Ovary (tissue), 9 donors: Measurements from ENCODE around the gene ZMAT3. TPM values are rescaled to one million over a fixed set of nuclear protein-coding genes. Genes with fewer than 3 reads are reported as not detected.
"Not testable (repeated sequence)": the region's sequence is repeated elsewhere in the genome, so short reads cannot be mapped to it uniquely, and the experiment has no call there.

Source experiments
- DNase-seq, 5 donors: peaks; one replicate each; pipeline ENCODE4 v3.0.0-alpha.2; 2019 to 2020
- H3K27ac ChIP-seq, 2 donors: fragments of 200-600 bp; one replicate each; pipeline versions ENCODE4 v1.5.1 to v1.8.0; 2019 to 2022
- H3K27me3 ChIP-seq: fragments of 200-600 bp; one replicate; pipeline ENCODE4 v1.8.0; 2022
- H3K36me3 ChIP-seq: fragments of 200-600 bp; sonication (generic); one replicate; pipeline ENCODE4 v1.5.1; 2019
- H3K4me1 ChIP-seq: one replicate; pipeline ENCODE4 v1.8.1; 2013; ENCODE audit warnings: mild to moderate bottlenecking, moderate library complexity; ENCODE audit not compliant: insufficient read depth
- H3K4me3 ChIP-seq: fragments of 200-600 bp; sonication (generic); one replicate; pipeline ENCODE4 v1.5.1; 2017
- H3K9me3 ChIP-seq, 2 donors: fragments of 200-600 bp in 1 of 2; sonication (generic) in 1 of 2; one replicate each; pipeline versions ENCODE4 v1.5.1 to v1.8.1; 2013 to 2019; ENCODE audit warnings: mild to moderate bottlenecking in 1 of 2, moderate library complexity in 1 of 2
- EP300 ChIP-seq: sonication (generic); formaldehyde crosslinking; IDR thresholded peaks from one replicate; pipeline ENCODE4 v1.6.1; 2017; ENCODE audit warnings: antibody characterized with exemption
- POLR2A ChIP-seq: fragments of 450-650 bp; IDR thresholded peaks from one replicate; pipeline ENCODE4 v1.6.1; 2017; ENCODE audit warnings: antibody characterized with exemption, mild to moderate bottlenecking, moderate library complexity
- WGBS, 3 donors: extraction: QIAGEN DNeasy Blood & Tissue Kit in 1 of 3; methylation state at CpG; one replicate each; pipeline versions ENCODE4 v1.1.5 to v1.1.7; 2013 to 2017; 5-methylcytosine and 5-hydroxymethylcytosine counted together
- intact Hi-C, 4 donors: fragments of 100-400 bp; cut with DNase I; formaldehyde crosslinking; loops; one replicate each; pipeline versions ENCODE4 v1.11.0 to v1.15.1; 2022 to 2023
- polyA plus RNA-seq, 2 donors: library from polyadenylated mRNA; stranded (reverse); fragments of 200-250 nt in 1 of 2; fragments of 350-450 nt in 1 of 2; fragmentation: Illumina TruSeq in 1 of 2; extraction: RNeasy Lipid Tissue Mini Kit (QIAGEN cat#74804) in 1 of 2; gene quantifications; one replicate each; pipeline ENCODE4 v1.2.3, GENCODE V29; 2013 to 2014
- total RNA-seq, 7 donors: library from RNA; depleted of rRNA in 2 of 7; stranded (reverse); fragments of >200 nt in 2 of 7; fragmentation: NEBNext Ultra II Directional in 3 of 7; extraction: Animal tissue kit (Norgen Biotek cat#: 25700) in 3 of 7; gene quantifications; one replicate each; pipeline versions ENCODE4 v1.1.0 to v1.2.4, GENCODE V29; 2016 to 2023
- TF ChIP-seq, protein P1 (sequence below), 3 donors: fragments of 450-650 bp in 2 of 3; fragments of 200-600 bp in 1 of 3; IDR thresholded peaks; one replicate each; pipeline versions ENCODE4 v1.5.1 to v1.8.0; 2016 to 2022; ENCODE audit warnings: antibody characterized with exemption in 3 of 3, mild to moderate bottlenecking in 1 of 3
- donor health status: DM: no; HTN: no; CAD: no; lungs with moderate emphysema.
- donor health status: DM: no; HTN: no; CAD: no.
- donor health status: Bipolar disorder and iron deficiency.
- donor health status: DM: yes; HTN: yes; CAD: no.
- donor health status: DM: no; HTN: no; CAD: no.
- donor health status: DM: yes; HTN: yes; CAD: no.

The ZMAT3 gene
- total and polyA plus RNA-seq, 9 donors: 1.4 to 15.4 (median 11.9) TPM

GRCh38 chr3:179045719-179046402 is 25.7 kb downstream of the ZMAT3 start:
- H3K9me3 ChIP-seq: no peaks in the 10 kb centered on the region
- no peaks in the 10 kb centered on the region for H3K4me1 ChIP-seq
- WGBS, 3 donors: 60 to 66% (median 65%) methylated on average over 1 of the region's 1 CpG
- intact Hi-C loops: no loop called here
- TF ChIP-seq, protein P1, sequence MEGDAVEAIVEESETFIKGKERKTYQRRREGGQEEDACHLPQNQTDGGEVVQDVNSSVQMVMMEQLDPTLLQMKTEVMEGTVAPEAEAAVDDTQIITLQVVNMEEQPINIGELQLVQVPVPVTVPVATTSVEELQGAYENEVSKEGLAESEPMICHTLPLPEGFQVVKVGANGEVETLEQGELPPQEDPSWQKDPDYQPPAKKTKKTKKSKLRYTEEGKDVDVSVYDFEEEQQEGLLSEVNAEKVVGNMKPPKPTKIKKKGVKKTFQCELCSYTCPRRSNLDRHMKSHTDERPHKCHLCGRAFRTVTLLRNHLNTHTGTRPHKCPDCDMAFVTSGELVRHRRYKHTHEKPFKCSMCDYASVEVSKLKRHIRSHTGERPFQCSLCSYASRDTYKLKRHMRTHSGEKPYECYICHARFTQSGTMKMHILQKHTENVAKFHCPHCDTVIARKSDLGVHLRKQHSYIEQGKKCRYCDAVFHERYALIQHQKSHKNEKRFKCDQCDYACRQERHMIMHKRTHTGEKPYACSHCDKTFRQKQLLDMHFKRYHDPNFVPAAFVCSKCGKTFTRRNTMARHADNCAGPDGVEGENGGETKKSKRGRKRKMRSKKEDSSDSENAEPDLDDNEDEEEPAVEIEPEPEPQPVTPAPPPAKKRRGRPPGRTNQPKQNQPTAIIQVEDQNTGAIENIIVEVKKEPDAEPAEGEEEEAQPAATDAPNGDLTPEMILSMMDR (IDR thresholded peaks at IDR 0.05): no peak
- TF ChIP-seq EP300: no peak
- no peak overlapping the region for H3K4me3 ChIP-seq
- DNase-seq: no peak
- no peaks in the 10 kb centered on the region for H3K36me3 ChIP-seq
- no peak overlapping the region for H3K27ac ChIP-seq
- H3K27me3 ChIP-seq: no peaks in the 10 kb centered on the region

DNA sequence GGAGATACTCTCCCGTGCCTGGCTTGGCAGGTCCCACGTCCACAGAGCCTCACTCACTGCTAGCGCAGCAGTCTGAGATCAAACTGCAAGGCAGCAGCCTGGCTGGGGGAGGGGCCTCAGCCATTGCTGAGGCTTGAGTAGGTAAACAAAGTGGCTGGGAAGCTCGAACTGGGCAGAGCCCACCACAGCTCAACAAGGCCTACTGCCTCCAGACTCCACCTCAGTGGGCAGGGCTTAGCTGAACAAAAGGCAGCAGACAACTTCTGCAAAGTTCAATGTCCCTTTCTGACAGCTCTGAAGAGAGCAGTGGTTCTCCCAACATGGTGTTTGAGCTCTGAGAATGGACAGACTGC is 32.7 kb downstream of the ZMAT3 start:
- DNase-seq: peak in 1 of 5 donors; percentile 39
- H3K27me3 ChIP-seq: not testable (repeated sequence)

DNA sequence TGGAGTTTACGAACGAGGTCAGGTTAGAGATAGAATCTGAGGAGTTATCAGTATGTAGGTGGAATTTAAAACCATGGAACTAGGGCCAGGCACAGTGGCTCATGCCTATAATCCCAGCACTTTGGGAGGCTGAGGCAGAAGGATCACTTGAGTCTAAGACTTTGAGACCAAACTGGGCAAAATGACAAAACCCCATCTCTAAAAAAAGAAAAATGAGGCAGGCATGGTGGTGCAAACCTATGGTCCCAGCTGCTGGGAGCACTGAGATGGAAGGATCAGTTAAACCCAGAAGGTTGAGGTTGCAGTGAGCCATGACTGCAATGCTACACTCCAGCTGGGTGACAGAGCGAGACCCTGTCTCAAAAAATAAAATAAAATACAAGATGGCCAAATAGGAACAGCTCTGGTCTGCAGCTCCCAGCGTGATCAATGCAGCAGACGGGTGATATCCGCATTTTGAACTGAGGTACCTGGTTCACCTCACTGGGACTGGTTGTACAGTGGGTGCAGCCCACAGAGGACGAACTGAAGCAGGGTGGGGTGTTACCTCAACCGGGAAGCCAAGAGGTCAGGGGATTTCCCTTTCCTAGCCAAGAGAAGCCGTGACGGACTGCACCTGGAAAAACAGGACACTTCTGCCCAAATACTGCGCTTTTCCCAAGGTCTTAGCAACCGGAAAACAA is 33.3 kb downstream of the ZMAT3 start:
- Histone ChIP-seq H3K4me3 (no peak overlapping the region), H3K4me1 (no peaks in the 10 kb centered on the region), H3K27ac (no peak overlapping the region), H3K36me3 (no peaks in the 10 kb centered on the region), H3K9me3 (no peaks in the 10 kb centered on the region), H3K27me3 (no peaks in the 10 kb centered on the region)
- 60 to 67% (median 64%) methylated on average over 12 of the region's 12 CpGs for WGBS, 3 donors
- intact Hi-C loops: no loop called here
- TF ChIP-seq EP300 (no peak), POLR2A (no peak)
- TF ChIP-seq, protein P1 (IDR thresholded peaks at IDR 0.05): no peak
- DNase-seq: no peak

More for the DNA sequence above, 32.7 kb downstream of the ZMAT3 start:
- H3K27ac ChIP-seq, H3K36me3 ChIP-seq, intact Hi-C loops, H3K4me1 ChIP-seq, H3K9me3 ChIP-seq, H3K4me3 ChIP-seq: not testable (repeated sequence)
- 27 to 32% (median 27%) methylated on average over 4 of the region's 4 CpGs for WGBS, 3 donors

GRCh38 chr3:179037351-179037750 is 34.3 kb downstream of the ZMAT3 start:
- no peaks in the 10 kb centered on the region for H3K9me3 ChIP-seq
- H3K27ac ChIP-seq: no peak overlapping the region
- no peaks in the 10 kb centered on the region for H3K4me1 ChIP-seq
- no peak overlapping the region for H3K4me3 ChIP-seq
- H3K36me3 ChIP-seq: no peaks in the 10 kb centered on the region
- H3K27me3 ChIP-seq: no peaks in the 10 kb centered on the region
- intact Hi-C loops: no loop called here
- DNase-seq: no peak
- TF ChIP-seq POLR2A (no peak), EP300 (no peak)
- TF ChIP-seq, protein P1 (IDR thresholded peaks at IDR 0.05): no peak
- 77 to 87% (median 78%) methylated on average over 9 to 10 of the region's 10 CpGs for WGBS, 3 donors

GRCh38 chr3:179036626-179037300 is 34.8 kb downstream of the ZMAT3 start:
- Histone ChIP-seq H3K9me3 (no peaks in the 10 kb centered on the region), H3K4me3 (no peak overlapping the region), H3K27me3 (no peaks in the 10 kb centered on the region), H3K4me1 (no peaks in the 10 kb centered on the region), H3K36me3 (no peaks in the 10 kb centered on the region), H3K27ac (no peak overlapping the region)
- intact Hi-C loops: no loop called here
- WGBS, 3 donors: 95 to 97% (median 96%) methylated on average over 10 of the region's 10 CpGs
- DNase-seq: no peak
- TF ChIP-seq, protein P1 (IDR thresholded peaks at IDR 0.05): no peak
- TF ChIP-seq POLR2A (no peak), EP300 (no peak)
